Gastroesophageal sphincter (tissue), 4 donors: Measurements from ENCODE around the gene CDCA5. TPM values are rescaled to one million over a fixed set of nuclear protein-coding genes. Genes with fewer than 3 reads are reported as not detected.

ENCODE experiments used
- ATAC-seq: fragments of 150-250 bp; one replicate; pipeline ENCODE4 v1.9.1; 2016; ENCODE audit warnings: mild to moderate bottlenecking, moderate library complexity
- H3K27ac ChIP-seq, 4 donors: fragments of 200-600 bp; sonication (generic) in 3 of 4; 1 replicate in 3 of 4; 2 replicates in 1 of 4; pipeline ENCODE4 v1.5.1; 2016 to 2019
- H3K27me3 ChIP-seq: fragments of 200-600 bp; sonication (generic); one replicate; pipeline ENCODE4 v1.5.1; 2019
- H3K36me3 ChIP-seq, 2 donors: fragments of 200-600 bp; sonication (generic); one replicate each; pipeline ENCODE4 v1.5.1; 2019; ENCODE audit warnings: control low read depth in 1 of 2
- H3K4me1 ChIP-seq, 3 donors: fragments of 200-600 bp; sonication (generic); 1 replicate in 2 of 3; 2 replicates in 1 of 3; pipeline ENCODE4 v1.5.1; 2016 to 2019; ENCODE audit warnings: control low read depth in 2 of 3
- H3K4me3 ChIP-seq, 2 donors: fragments of 200-600 bp; sonication (generic); one replicate each; pipeline ENCODE4 v1.5.1; 2019; ENCODE audit warnings: mild to moderate bottlenecking in 1 of 2, moderate library complexity in 1 of 2
- H3K9me3 ChIP-seq, 3 donors: fragments of 200-600 bp; sonication (generic); one replicate each; pipeline ENCODE4 v1.5.1; 2017 to 2019; ENCODE audit warnings: control low read depth in 2 of 3
- CTCF ChIP-seq, 4 experiments: fragments of 200-600 bp in 2 of 4; fragments of 450-650 bp in 2 of 4; sonication (generic) in 1 of 4; IDR thresholded peaks; one replicate each; pipeline ENCODE4 v1.5.1; 2017 to 2019; ENCODE audit warnings: antibody characterized with exemption in 4 of 4, mild to moderate bottlenecking in 2 of 4, moderate library complexity in 2 of 4
- EP300 ChIP-seq: sonication (generic); formaldehyde crosslinking; IDR thresholded peaks from one replicate; pipeline ENCODE4 v1.6.1; 2017; ENCODE audit warnings: antibody characterized with exemption, mild to moderate bottlenecking
- POLR2A ChIP-seq, 2 donors: fragments of 450-650 bp; IDR thresholded peaks; one replicate each; pipeline ENCODE4 v1.6.1; 2017; ENCODE audit warnings: antibody characterized with exemption in 2 of 2, mild to moderate bottlenecking in 2 of 2, moderate library complexity in 1 of 2
- POLR2AphosphoS5 ChIP-seq: sonication (generic); formaldehyde crosslinking; IDR thresholded peaks from one replicate; pipeline ENCODE4 v1.6.1; 2017; ENCODE audit warnings: antibody characterized with exemption
- WGBS, 2 donors: methylation state at CpG; one replicate each; pipeline ENCODE4 v1.1.5; 2018; ENCODE audit warnings: low coverage in 1 of 2; 5-methylcytosine and 5-hydroxymethylcytosine counted together
- total RNA-seq, 4 donors: library from RNA; depleted of rRNA; stranded (reverse); fragments of >200 nt; gene quantifications; one replicate each; pipeline ENCODE4 v1.1.0, GENCODE V29; 2016

CDCA5 gene
- total RNA-seq, 4 donors from 2014 or later: 0.78 to 1.7 (median 0.99) TPM

- no peak overlapping the region for H3K27ac ChIP-seq
- H3K4me1 ChIP-seq: peaks cover 0 to 42% (median 2%) of the 10 kb centered on the region in 3 donors
- H3K4me3 ChIP-seq: no peak overlapping the region
- ATAC-seq: no peak
- peaks cover 0 to 59% of the 10 kb centered on the region in 2 donors for H3K36me3 ChIP-seq
- no peaks in the 10 kb centered on the region for H3K9me3 ChIP-seq
- no peak for TF ChIP-seq EP300
- TF ChIP-seq POLR2A (IDR thresholded peaks at IDR 0.05): no peak
- no peak for TF ChIP-seq CTCF (IDR thresholded peaks at IDR 0.05)
- no peak for TF ChIP-seq POLR2AphosphoS5
- 60 to 73% methylated on average over 3 to 6 of the region's 8 CpGs for WGBS, 2 donors
- no peaks in the 10 kb centered on the region for H3K27me3 ChIP-seq
Measured at GRCh38 chr11:65102142-65103095, 18.6 kb upstream of the CDCA5 start.

GRCh38 chr11:65100674-65101350, 17.0 kb upstream of the CDCA5 start:
- peaks cover 0 to 52% (median 10%) of the 10 kb centered on the region in 3 donors for H3K4me1 ChIP-seq
- H3K36me3 ChIP-seq: peaks cover 0 to 49% of the 10 kb centered on the region in 2 donors
- ATAC-seq: no peak
- WGBS, 2 donors: 71 to 79% methylated on average over 4 to 5 of the region's 6 CpGs
- TF ChIP-seq POLR2A (IDR thresholded peaks at IDR 0.05) (no peak), CTCF (IDR thresholded peaks at IDR 0.05) (no peak), POLR2AphosphoS5 (no peak)
- no peaks in the 10 kb centered on the region for H3K9me3 ChIP-seq
- no peaks in the 10 kb centered on the region for H3K27me3 ChIP-seq
- no peak overlapping the region for H3K4me3 ChIP-seq
- peak overlapping the region in 1 of 4 donors; percentile 16 for H3K27ac ChIP-seq

DNA sequence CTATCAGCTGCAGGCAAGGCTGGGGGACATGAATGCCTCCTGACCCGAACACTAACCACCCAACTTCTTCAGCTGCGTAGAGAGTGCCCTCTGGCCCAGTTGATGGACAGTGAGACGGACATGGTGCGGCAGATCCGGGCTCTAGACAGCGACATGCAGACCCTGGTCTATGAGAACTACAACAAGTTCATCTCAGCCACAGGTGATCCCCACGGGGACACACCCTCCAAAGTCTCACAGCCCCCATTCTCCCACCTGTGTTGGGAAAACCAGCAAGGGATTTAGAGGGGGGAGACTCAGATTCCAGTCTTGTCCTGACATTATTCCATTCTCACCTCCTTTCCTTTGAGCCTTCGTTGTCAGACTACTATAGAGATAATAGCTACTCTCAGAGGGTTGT, 13.1 kb upstream of the CDCA5 start:
- Histone ChIP-seq H3K4me3 (peak overlapping the region; percentile 87 to 93), H3K27ac (peak overlapping the region; percentile 77 to 95 (median 90)), H3K27me3 (no peaks in the 10 kb centered on the region), H3K4me1 (peaks cover 0 to 36% (median 13%) of the 10 kb centered on the region in 3 donors), H3K36me3 (peaks cover 0 to 26% of the 10 kb centered on the region in 2 donors), H3K9me3 (no peaks in the 10 kb centered on the region)
- 27 to 47% methylated on average over 4 to 8 of the region's 8 CpGs for WGBS, 2 donors
- no peak for ATAC-seq
- TF ChIP-seq EP300: no peak
- TF ChIP-seq POLR2A (IDR thresholded peaks at IDR 0.05): no peak
- no peak for TF ChIP-seq POLR2AphosphoS5
- no peak for TF ChIP-seq CTCF (IDR thresholded peaks at IDR 0.05)

GRCh38 chr11:65095974-65096806, 12.3 kb upstream of the CDCA5 start, which contains the start of gene VPS51:
Gene VPS51 (plus strand): TSS chr11:65096214. CDS start chr11:65096251, 37 bp downstream.
- TF ChIP-seq POLR2AphosphoS5: peak; percentile 90
- TF ChIP-seq POLR2A (IDR thresholded peaks at IDR 0.05): peak; percentile 37 to 66
- peak in 2 of 4 experiments; percentile 26 to 42 for TF ChIP-seq CTCF (IDR thresholded peaks at IDR 0.05)
- no peak for TF ChIP-seq EP300
- no peaks in the 10 kb centered on the region for H3K27me3 ChIP-seq
- H3K36me3 ChIP-seq: peaks cover 0 to 26% of the 10 kb centered on the region in 2 donors
- no peaks in the 10 kb centered on the region for H3K9me3 ChIP-seq
- WGBS, 2 donors: 0% methylated on average over 9 of the region's 52 CpGs; no CpG with 5 or more reads in 1 of the 2 donors
- H3K4me1 ChIP-seq: peaks cover 0 to 30% (median 13%) of the 10 kb centered on the region in 3 donors
- peak within 1 kb of the TSS; percentile 77 to 95 (median 90) for H3K27ac ChIP-seq
- ATAC-seq: peak; percentile 96
- H3K4me3 ChIP-seq: peak within 1 kb of the TSS; percentile 87 to 93
